Stomach (tissue), 19 donors: ENCODE results near the gene TAS2R39. TPM values are rescaled to one million over a fixed set of nuclear protein-coding genes. Genes with fewer than 3 reads are reported as not detected.
"Not testable (repeated sequence)": the region's sequence is repeated elsewhere in the genome, so short reads cannot be mapped to it uniquely, and the experiment has no call there.

Source experiments
- DNase-seq, 2 donors: peaks; one replicate each; pipeline versions ENCODE4 v3.0.0 to v3.0.0-alpha.2; 2013 to 2019
- H3K27ac ChIP-seq, 5 donors: fragments of 200-600 bp in 4 of 5; sonication (generic) in 4 of 5; one replicate each; pipeline ENCODE4 v1.5.1; 2013 to 2019; ENCODE audit warnings: mild to moderate bottlenecking in 1 of 5, moderate library complexity in 1 of 5
- H3K27me3 ChIP-seq, 3 donors: fragments of 200-600 bp; sonication (generic); one replicate each; pipeline ENCODE4 v1.5.1; 2017 to 2019; ENCODE audit warnings: mixed run types in 1 of 3
- H3K36me3 ChIP-seq, 4 donors: fragments of 200-600 bp; sonication (generic); 1 replicate in 3 of 4; 2 replicates in 1 of 4; pipeline ENCODE4 v1.5.1; 2016 to 2019
- H3K4me1 ChIP-seq, 4 donors: fragments of 200-600 bp; sonication (generic); one replicate each; pipeline ENCODE4 v1.5.1; 2016 to 2019
- H3K4me3 ChIP-seq, 4 donors: fragments of 200-600 bp; sonication (generic) in 3 of 4; one replicate each; pipeline ENCODE4 v1.5.1; 2016 to 2019; ENCODE audit warnings: mild to moderate bottlenecking in 1 of 4
- H3K9me3 ChIP-seq, 4 donors: fragments of 200-600 bp; sonication (generic); one replicate each; pipeline ENCODE4 v1.5.1; 2016 to 2019
- EP300 ChIP-seq: sonication (generic); formaldehyde crosslinking; IDR thresholded peaks from one replicate; pipeline ENCODE4 v1.6.1; 2017; ENCODE audit warnings: antibody characterized with exemption
- POLR2A ChIP-seq, 4 donors: fragments of 450-650 bp; IDR thresholded peaks; one replicate each; pipeline ENCODE4 v1.6.1; 2016; ENCODE audit warnings: antibody characterized with exemption in 4 of 4, control low read depth in 2 of 4, mild to moderate bottlenecking in 1 of 4, moderate library complexity in 1 of 4
- POLR2AphosphoS5 ChIP-seq, 3 donors: sonication (generic); formaldehyde crosslinking; IDR thresholded peaks; one replicate each; pipeline ENCODE4 v1.6.1; 2016; ENCODE audit warnings: antibody characterized with exemption in 3 of 3
- WGBS, 5 donors: extraction: QIAGEN DNeasy Blood & Tissue Kit in 3 of 5; methylation state at CpG; one replicate each; pipeline versions ENCODE4 v1.1.5 to v1.1.7; 2013 to 2018; 5-methylcytosine and 5-hydroxymethylcytosine counted together
- intact Hi-C: fragments of 100-400 bp; cut with DNase I; formaldehyde crosslinking; loops from one replicate; pipeline ENCODE4 v1.15.1; 2023; ENCODE audit warnings: low total_unique reads
- long read RNA-seq, 10 donors: transcript quantifications; one replicate each; lab custom pipeline, GENCODE V29; 2026
- polyA plus RNA-seq, 3 donors: library from polyadenylated mRNA; stranded (reverse); fragments of 200-250 nt; gene quantifications; one replicate each; pipeline ENCODE4 v1.2.3, GENCODE V29; 2013
- total RNA-seq, 5 donors: library from RNA; depleted of rRNA; stranded (reverse); fragments of >200 nt; gene quantifications; one replicate each; pipeline versions ENCODE4 v1.1.0 to v1.2.3, GENCODE V29; 2014 to 2016
- TF ChIP-seq, protein P1 (sequence below), 7 experiments: fragments of 450-650 bp in 4 of 7; fragments of 200-600 bp in 3 of 7; sonication (generic) in 3 of 7; IDR thresholded peaks; one replicate each; pipeline ENCODE4 v1.5.1; 2016 to 2019; ENCODE audit warnings: antibody characterized with exemption in 7 of 7, control low read depth in 2 of 7, mild to moderate bottlenecking in 1 of 7
- donor health status: healthy with polysubstance abuse.
- donor health status: Bipolar disorder and iron deficiency.
- donor health status: healthy.

TAS2R39 gene
- total RNA-seq (not detected), polyA plus RNA-seq (not detected)
- long read RNA-seq, donor 1, result 0 reads
- long read RNA-seq, donor 2, result 0 reads
- long read RNA-seq, donor 3, result 0 reads
- long read RNA-seq, donor 4, result 0 reads
- long read RNA-seq, donor 5, result 0 reads
- long read RNA-seq, donor 6, result 0 reads
- long read RNA-seq, donor 7, result 0 reads
- long read RNA-seq, donor 8, result 0 reads
- long read RNA-seq, donor 9, result 0 reads
- long read RNA-seq, donor 10, result 0 reads

DNA sequence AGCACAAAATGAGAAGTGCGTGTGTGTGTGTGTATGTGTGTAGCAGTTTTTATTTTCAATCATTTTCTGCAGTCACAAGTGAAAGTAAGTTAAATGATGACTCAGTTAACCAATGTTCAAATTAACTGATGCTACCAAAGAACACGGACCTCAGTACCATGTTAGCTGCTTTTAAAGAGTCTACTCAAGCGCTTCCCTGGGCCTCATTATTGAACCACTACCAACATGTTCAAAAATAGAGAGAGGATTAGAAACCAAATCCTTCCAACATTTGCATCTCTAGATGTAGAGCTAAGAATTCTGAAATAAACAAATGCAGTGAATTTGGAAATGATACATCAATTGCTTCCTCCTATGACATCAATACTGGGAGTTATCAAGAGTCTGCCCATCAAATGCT lies at the start of gene TAS2R39:
TSS of gene TAS2R39 (plus strand) at position 396 of the 400 bp plus-strand sequence. CDS start at position 396, 0 bp downstream.
- intact Hi-C loops, result no loop called here
- Histone ChIP-seq H3K36me3 (no peaks in the 10 kb centered on the region), H3K9me3 (peaks cover 0 to 11% (median 5%) of the 10 kb centered on the region in 4 donors), H3K27me3 (no peaks in the 10 kb centered on the region), H3K4me3 (no peak within 1 kb of the TSS), H3K27ac (no peak within 1 kb of the TSS), H3K4me1 (no peaks in the 10 kb centered on the region)
- WGBS, 5 donors, result 79 to 89% (median 87%) methylated on average over 3 of the region's 3 CpGs
- DNase-seq, result no peak
- TF ChIP-seq POLR2A (IDR thresholded peaks at IDR 0.05) (no peak), POLR2AphosphoS5 (IDR thresholded peaks at IDR 0.05) (no peak), EP300 (no peak)
- TF ChIP-seq, protein P1, sequence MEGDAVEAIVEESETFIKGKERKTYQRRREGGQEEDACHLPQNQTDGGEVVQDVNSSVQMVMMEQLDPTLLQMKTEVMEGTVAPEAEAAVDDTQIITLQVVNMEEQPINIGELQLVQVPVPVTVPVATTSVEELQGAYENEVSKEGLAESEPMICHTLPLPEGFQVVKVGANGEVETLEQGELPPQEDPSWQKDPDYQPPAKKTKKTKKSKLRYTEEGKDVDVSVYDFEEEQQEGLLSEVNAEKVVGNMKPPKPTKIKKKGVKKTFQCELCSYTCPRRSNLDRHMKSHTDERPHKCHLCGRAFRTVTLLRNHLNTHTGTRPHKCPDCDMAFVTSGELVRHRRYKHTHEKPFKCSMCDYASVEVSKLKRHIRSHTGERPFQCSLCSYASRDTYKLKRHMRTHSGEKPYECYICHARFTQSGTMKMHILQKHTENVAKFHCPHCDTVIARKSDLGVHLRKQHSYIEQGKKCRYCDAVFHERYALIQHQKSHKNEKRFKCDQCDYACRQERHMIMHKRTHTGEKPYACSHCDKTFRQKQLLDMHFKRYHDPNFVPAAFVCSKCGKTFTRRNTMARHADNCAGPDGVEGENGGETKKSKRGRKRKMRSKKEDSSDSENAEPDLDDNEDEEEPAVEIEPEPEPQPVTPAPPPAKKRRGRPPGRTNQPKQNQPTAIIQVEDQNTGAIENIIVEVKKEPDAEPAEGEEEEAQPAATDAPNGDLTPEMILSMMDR (IDR thresholded peaks at IDR 0.05), result no peak

DNA sequence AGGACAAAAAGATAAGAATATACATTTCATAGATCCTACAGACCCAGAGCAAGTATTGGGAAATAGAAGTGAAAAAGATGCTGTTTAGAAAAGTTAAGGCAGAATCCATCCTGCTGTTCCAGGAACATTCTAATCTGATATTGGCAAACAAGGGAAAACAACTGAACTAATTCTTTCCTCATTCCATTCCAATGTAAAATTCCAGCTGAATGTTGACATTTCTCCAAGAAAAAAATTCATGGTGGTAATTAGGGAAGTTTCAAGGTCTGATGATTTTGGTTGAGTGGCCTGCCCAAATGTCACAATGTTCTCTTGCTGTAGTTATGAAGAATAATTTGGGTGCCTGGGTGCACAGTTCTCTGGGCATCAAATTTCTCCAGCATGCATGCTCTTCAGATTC lies 36.1 kb upstream of the TAS2R39 start:
- H3K9me3 ChIP-seq, result no peaks in the 10 kb centered on the region
- H3K27ac ChIP-seq, result no peak overlapping the region
- intact Hi-C loops, result no loop called here
- no peak overlapping the region for H3K4me3 ChIP-seq
- TF ChIP-seq, protein P1 (IDR thresholded peaks at IDR 0.05), result no peak
- TF ChIP-seq EP300 (no peak), POLR2A (IDR thresholded peaks at IDR 0.05) (no peak), POLR2AphosphoS5 (IDR thresholded peaks at IDR 0.05) (no peak)
- no peaks in the 10 kb centered on the region for H3K36me3 ChIP-seq
- DNase-seq, result no peak
- no peaks in the 10 kb centered on the region for H3K27me3 ChIP-seq
- H3K4me1 ChIP-seq, result no peaks in the 10 kb centered on the region

DNA sequence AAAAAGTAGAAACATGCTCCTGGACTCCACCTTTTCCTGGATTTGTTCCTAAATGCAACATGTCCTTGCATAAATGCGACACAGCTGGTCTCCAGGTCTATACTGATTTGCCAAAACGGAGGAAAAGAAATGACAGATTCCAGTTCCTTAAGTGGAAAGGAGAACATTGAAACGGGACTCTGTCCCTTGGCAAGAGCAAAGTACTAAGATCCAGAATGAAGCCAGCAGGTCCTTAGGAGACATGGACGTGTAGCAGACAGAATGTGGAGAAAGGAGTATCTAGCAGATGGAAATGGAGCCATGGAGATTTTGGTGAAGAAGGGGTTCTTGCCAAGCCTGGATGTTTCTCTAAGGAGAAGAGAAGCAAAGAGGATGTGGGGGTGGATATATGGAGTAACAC lies 35.2 kb upstream of the TAS2R39 start:
- intact Hi-C loops, result no loop called here
- no peaks in the 10 kb centered on the region for H3K9me3 ChIP-seq
- H3K27me3 ChIP-seq, result no peaks in the 10 kb centered on the region
- H3K4me1 ChIP-seq, result no peaks in the 10 kb centered on the region
- TF ChIP-seq POLR2AphosphoS5 (IDR thresholded peaks at IDR 0.05) (no peak), EP300 (no peak), POLR2A (IDR thresholded peaks at IDR 0.05) (no peak)
- TF ChIP-seq, protein P1 (IDR thresholded peaks at IDR 0.05), result no peak
- H3K4me3 ChIP-seq, result no peak overlapping the region
- no peak overlapping the region for H3K27ac ChIP-seq
- H3K36me3 ChIP-seq, result no peaks in the 10 kb centered on the region
- 69 to 73% (median 71%) methylated on average over 4 of the region's 4 CpGs for WGBS, 5 donors
- DNase-seq, result no peak

DNA sequence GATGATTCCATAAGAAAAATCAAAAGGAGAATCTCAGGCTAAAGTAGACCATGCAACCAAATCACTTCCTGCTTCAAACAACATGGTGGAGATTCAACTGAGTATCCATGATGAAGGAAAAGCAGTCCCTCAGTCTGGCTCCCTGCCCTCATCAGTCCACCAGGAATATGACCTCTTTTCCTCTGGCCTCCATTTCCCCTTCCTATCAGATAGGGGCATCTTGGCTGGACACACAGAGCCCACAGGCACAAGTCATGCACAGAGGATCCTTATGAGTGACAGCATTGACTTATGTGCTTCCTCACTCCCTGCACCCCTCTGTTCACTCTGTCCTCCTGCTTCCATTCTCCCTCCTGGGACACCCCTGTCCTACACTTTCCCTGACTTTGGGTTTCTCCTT lies 34.6 kb upstream of the TAS2R39 start:
- H3K4me1 ChIP-seq, result no peaks in the 10 kb centered on the region
- TF ChIP-seq POLR2A (IDR thresholded peaks at IDR 0.05) (no peak), POLR2AphosphoS5 (IDR thresholded peaks at IDR 0.05) (no peak), EP300 (no peak)
- TF ChIP-seq, protein P1 (IDR thresholded peaks at IDR 0.05), result no peak
- intact Hi-C loops, result no loop called here

DNA sequence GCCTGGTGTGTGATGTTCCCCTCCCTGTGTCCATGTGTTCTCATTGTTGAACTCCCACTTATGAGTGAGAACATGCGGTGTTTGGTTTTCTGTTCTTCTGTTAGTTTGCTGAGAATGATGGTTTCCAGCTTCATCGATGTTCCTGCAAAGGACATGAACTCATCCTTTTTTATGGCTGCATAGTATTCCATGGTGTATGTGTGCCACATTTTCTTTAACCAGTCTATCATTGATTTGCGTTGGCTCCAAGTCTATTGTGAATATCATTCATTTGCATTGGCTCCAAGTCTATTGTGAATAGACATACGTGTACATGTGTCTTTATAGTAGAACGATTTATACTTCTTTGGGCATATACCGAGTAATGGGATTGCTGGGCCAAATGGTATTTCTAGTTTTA lies 32.5 kb upstream of the TAS2R39 start:
- H3K9me3 ChIP-seq, H3K27ac ChIP-seq, H3K4me3 ChIP-seq, H3K27me3 ChIP-seq, DNase-seq, H3K4me1 ChIP-seq, intact Hi-C loops, H3K36me3 ChIP-seq: not testable (repeated sequence)
- 91 to 96% (median 94%) methylated on average over 6 of the region's 6 CpGs for WGBS, 5 donors

More for the DNA sequence above, 34.6 kb upstream of the TAS2R39 start:
- no peak for DNase-seq
- Histone ChIP-seq H3K36me3 (no peaks in the 10 kb centered on the region), H3K27ac (no peak overlapping the region), H3K27me3 (no peaks in the 10 kb centered on the region), H3K4me3 (no peak overlapping the region), H3K9me3 (no peaks in the 10 kb centered on the region)

DNA sequence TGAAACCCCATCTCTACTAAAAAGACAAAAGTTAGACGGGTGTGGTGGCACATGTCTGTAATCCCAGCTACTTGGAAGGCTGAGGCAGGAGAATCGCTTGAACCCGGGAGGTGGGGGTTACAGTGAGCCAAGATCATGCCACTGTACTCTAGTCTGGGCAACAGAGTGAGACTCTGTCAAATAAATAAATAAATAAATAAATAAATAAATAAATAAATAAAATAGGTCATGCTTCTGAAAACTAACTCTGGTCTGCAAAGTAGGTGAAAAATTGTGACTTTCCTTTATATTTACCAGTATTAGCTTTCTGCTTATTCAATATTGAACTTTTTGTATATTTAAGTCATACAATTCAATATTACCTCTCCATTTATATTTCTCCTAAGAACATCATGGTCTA lies 24.6 kb upstream of the TAS2R39 start:
- H3K27ac ChIP-seq, H3K27me3 ChIP-seq, H3K4me3 ChIP-seq, H3K36me3 ChIP-seq, intact Hi-C loops, DNase-seq, H3K4me1 ChIP-seq, H3K9me3 ChIP-seq: not testable (repeated sequence)
- 87 to 90% (median 89%) methylated on average over 3 of the region's 3 CpGs for WGBS, 5 donors
